Inflammatory macrophage (primary cell): ENCODE data around the gene DYNC1H1.

Experiments used
- DNase-seq, 2 donors: peaks; one replicate each; pipeline ENCODE4 v3.0.0-alpha.2; 2020 to 2022

DYNC1H1 gene

GRCh38 chr14:102005336-102005735, 41.0 kb downstream of the DYNC1H1 start:
- DNase-seq: no peak

DNA sequence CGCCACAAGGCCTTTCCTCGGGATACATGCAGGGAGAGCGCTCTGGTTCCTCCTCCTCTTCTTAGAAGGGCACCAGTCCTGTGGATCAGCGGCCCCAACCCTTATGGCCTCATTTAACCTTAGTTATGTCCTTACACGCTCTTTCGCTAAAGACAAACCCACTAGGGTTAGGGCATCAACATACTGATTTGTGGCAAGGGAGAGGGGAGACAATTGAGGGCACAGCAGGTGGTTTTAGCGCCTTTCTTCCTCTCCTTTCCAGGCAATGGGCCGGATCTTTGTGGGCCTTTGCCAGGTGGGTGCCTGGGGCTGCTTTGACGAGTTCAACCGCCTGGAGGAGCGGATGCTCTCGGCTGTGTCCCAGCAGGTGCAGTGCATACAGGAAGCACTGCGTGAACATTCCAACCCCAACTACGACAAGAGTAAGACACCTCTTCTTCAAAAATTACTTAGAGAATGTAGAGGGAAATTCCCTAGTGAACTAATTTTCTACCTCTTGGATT, 43.6 kb downstream of the DYNC1H1 start:
- DNase-seq: no peak

GRCh38 chr14:102008891-102009290, 44.5 kb downstream of the DYNC1H1 start:
- no peak for DNase-seq

- DNase-seq: no peak
Observed at GRCh38 chr14:102011631-102012030, 47.3 kb downstream of the DYNC1H1 start.

DNA sequence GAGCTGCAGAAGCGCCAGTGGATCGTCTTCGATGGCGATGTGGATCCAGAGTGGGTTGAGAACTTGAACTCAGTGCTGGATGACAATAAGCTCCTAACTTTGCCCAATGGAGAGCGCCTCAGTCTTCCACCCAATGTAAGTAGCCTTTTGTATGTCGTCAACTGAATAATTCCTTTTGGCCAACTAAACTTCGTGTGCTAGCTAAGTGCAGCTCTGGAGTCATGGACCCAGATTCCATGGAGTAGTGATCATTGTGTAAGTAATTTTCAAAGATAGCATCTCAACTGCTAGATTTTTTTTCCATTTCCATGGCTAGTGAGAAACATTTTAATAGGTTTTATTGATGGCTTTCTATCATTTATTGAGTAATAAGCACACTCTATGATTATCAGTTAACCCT, 48.0 kb downstream of the DYNC1H1 start:
- no peak for DNase-seq

GRCh38 chr14:102013669-102014200, 49.4 kb downstream of the DYNC1H1 start:
- DNase-seq: no peak

DNA sequence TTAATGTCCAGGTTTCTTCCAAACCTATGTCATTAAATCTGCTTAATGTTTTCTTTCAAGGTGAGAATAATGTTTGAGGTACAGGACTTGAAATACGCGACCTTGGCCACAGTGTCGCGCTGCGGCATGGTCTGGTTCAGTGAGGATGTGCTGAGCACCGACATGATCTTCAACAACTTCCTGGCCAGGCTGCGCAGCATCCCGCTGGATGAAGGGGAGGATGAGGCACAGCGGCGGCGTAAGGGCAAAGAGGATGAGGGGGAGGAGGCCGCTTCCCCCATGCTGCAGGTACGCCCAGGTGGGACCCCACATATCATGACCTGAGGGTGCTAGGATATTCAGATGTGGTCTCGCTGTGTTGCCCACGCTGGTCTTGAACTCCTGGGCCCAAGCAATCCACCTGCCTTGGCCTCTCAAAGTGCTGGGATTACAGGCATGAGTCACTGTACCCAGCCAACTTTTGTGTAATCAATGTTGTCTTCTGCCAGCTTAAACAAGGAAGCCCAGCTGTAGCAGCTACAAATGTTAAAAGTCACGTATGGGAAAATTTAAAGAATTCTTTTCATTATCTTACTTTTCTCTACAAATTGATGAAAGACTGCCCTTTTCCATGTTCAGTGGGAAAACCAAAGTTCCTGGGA, 50.8 kb downstream of the DYNC1H1 start:
- no peak for DNase-seq

GRCh38 chr14:102015771-102016170, 51.4 kb downstream of the DYNC1H1 start:
- no peak for DNase-seq

GRCh38 chr14:102016420-102017090, 52.2 kb downstream of the DYNC1H1 start:
- DNase-seq: no peak

DNA sequence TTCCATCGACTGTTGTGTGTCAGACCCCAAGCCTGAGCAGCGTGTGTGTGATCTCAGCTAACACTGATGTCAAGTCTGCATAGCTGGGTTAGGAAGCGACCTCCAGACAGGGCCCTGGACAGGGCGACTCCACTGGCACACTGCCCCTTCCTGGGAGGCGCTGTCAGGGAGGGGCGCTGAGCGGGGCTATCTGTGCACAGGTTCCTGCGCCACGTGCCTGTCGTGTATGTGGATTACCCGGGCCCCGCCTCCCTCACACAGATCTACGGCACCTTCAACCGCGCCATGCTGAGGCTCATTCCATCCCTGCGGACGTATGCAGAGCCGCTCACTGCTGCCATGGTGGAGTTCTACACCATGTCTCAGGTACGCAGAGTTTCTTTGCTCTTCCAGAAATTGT, 53.9 kb downstream of the DYNC1H1 start:
- DNase-seq: no peak

GRCh38 chr14:102019006-102019540, 54.7 kb downstream of the DYNC1H1 start:
- no peak for DNase-seq

- DNase-seq: no peak
Observed at GRCh38 chr14:102020058-102020971, 55.9 kb downstream of the DYNC1H1 start.

DNA sequence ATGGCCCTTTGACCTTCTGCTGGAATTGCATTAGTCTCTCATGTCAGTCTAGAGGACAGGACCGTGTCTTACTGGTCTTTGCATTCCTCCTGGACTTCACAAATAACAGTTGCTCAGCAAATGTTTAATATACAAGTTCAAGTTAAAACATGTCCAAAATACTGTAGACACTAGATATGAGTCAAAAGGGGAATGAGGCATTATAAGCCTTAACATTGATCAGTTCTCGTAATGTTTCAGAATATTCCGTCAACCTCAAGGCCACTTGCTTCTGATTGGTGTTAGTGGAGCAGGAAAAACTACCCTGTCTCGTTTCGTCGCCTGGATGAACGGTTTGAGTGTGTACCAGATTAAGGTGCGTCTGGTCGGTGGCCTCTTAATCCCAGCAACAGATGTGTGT, 62.6 kb downstream of the DYNC1H1 start:
- DNase-seq: no peak

- DNase-seq: no peak
Observed at GRCh38 chr14:102027951-102028350, 63.6 kb downstream of the DYNC1H1 start.

DNA sequence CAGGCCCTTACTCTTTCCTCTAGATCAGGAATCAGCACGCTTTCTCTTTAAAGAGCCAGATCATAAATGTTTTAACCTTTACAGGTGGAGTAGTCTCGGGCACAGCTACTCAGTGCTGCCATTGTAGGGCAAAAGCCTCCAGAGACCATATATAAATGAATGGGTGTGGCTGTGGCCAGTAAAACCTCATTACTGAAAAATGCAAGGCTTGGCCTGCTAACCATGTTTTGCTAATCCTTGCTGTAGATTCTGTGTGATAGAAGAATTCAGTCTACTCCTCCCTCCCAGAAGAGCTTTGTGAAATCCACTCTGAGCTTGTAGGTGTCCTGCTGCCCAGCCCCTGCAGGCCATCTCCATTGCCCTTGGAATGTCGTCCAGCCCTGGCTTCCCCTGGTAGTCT, 64.4 kb downstream of the DYNC1H1 start:
- no peak for DNase-seq

DNA sequence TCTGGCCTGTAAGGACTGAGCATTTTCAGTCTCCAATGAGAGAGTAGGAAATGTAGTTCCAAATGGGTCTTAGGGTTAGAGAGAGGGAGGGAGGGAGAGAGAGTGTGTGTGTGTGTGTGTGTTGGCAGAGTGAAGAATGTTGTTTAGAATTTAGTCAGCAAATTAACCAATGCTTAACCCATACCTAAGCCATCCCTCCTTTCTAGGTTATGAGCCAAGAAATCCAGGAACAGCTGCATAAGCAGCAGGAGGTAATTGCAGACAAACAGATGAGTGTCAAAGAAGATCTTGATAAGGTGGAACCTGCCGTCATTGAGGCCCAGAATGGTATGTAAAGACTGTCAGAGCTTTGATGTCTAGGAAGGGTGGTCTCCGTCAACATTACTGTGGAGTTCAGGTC, 65.6 kb downstream of the DYNC1H1 start:
- no peak for DNase-seq

DNA sequence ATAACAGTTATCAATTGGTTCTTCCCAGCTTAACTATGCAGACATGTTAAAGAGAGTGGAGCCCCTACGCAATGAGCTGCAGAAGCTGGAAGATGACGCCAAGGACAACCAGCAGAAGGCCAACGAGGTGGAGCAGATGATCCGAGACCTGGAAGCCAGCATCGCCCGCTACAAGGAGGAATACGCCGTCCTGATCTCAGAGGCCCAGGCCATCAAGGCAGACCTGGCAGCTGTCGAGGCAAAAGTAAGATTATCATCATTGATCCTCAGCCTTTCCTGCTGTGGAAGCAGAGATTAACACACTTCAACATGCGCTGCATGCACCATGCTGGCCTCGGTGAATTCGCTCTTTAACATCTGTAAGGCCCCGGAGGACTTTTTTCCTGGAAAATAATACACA, 68.9 kb downstream of the DYNC1H1 start:
- DNase-seq: no peak

DNA sequence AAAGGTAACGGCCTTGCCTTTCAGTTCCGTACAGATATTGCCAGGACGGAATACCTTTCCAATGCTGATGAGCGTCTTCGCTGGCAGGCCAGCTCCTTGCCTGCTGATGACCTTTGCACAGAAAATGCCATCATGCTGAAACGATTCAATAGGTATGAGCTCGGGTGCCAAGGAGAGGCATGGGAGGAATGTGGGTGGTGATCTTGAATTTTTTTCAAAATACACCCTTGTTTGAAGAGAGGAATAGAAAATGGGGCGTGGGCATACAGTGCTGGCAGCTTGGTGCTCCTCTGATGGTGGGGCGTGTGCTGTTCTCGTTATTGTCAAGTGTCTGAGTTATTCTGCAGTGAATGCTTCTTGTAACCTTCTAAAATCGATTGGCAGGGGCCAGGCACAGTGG, 69.9 kb downstream of the DYNC1H1 start:
- DNase-seq: no peak

DNA sequence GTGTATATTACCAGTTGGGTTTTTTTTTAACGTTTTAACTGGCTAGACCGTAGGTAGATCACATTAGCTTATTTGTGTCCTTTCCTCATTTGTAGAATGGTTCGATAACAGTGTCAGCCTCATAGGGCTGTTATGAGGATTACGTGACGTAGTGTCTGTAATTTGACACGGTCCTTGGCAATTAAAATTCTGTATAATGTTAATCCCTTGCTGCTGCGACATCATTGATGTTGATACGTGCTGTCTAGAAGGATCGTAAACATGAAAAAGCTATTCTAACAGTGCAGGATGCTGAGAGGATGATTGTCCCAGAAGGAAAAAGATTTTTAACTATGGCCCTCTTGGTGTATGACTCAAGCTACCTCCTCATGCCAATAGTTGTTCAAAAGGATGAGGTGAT, 71.5 kb downstream of the DYNC1H1 start:
- no peak for DNase-seq

GRCh38 chr14:102037686-102038085, 73.3 kb downstream of the DYNC1H1 start:
- no peak for DNase-seq

DNA sequence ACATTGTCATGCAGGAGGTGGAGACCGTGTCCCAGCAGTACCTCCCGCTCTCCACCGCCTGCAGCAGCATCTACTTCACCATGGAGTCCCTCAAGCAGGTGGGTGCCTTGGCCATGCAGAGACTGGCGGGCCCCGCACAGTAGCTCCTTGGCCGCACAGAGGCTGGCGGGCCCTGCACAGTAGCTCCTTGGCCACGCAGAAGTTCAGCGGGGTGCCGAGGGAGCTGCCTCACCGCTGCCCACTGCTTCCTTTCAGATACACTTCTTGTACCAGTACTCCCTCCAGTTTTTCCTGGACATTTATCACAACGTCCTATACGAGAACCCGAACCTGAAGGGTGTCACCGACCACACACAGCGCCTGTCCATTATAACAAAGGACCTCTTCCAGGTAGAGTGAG, 74.8 kb downstream of the DYNC1H1 start:
- DNase-seq: no peak

DNA sequence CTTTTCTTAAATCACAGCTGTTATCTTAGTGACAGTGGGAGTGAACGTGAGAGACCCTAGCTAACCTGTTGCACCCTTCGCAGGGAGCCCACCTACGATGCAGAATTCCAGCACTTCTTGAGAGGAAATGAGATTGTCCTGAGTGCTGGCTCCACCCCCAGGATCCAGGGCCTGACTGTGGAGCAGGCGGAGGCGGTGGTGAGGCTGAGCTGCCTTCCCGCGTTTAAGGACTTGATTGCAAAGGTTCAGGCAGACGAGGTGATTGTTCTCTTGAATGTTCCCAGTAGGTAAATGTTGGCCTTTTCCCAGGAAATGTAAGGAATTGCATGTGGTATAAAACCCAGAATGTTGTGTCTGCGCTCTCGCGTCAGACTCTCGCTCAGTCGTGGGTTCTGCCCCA, 75.8 kb downstream of the DYNC1H1 start:
- no peak for DNase-seq

DNA sequence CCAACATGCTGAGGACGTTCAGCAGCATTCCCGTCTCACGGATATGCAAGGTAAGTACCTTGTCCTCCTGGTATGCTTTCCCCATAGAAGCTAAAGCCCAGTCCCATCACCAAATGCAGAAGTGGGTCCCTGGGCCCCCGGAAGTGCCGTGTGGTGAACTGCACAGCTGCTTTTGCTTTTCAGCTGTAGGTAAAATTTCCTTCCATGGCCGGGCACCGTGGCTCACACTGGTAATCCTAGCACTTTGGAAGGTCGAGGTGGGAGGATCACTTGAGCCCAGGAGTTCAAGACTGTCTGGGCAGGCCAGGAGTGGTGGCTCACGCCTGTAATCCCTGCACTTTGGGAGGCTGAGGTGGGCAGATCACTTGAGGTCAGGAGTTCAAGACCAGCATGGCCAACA, 78.3 kb downstream of the DYNC1H1 start:
- no peak for DNase-seq
